Activated naive CD8-positive, alpha-beta T cell treated with anti-CD3 and anti-CD28 coated beads, Interleukin-2, amount 50 U/mL, for 16 hours (primary cell): ENCODE data around the gene PPFIA2.
"Not testable (repeated sequence)": the region's sequence is repeated elsewhere in the genome, so short reads cannot be mapped to it uniquely, and the experiment has no call there.

Source experiments
- DNase-seq: peaks from one replicate; pipeline ENCODE4 v3.0.0-alpha.2; 2020; ENCODE audit warnings: low read depth, low spot score

The PPFIA2 gene

DNA sequence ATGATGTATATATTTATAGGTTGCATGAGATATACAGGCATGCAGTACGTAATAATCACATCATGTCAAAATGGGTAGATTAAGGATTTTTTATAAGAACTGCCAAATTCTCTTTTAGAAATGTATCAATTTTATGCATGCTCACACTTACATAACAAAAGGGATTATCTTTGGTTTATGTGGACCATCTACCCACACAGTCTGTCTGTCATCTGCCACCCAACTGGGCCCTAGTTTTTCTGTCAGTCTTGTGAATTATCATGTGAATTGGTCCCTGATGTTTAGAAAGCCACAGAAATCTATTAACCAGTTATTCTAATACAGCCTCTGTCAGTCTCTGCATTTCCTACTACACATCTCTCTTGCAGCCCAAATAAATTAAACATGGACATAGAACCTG, 547.8 kb downstream of the PPFIA2 start:
- DNase-seq: no peak

DNA sequence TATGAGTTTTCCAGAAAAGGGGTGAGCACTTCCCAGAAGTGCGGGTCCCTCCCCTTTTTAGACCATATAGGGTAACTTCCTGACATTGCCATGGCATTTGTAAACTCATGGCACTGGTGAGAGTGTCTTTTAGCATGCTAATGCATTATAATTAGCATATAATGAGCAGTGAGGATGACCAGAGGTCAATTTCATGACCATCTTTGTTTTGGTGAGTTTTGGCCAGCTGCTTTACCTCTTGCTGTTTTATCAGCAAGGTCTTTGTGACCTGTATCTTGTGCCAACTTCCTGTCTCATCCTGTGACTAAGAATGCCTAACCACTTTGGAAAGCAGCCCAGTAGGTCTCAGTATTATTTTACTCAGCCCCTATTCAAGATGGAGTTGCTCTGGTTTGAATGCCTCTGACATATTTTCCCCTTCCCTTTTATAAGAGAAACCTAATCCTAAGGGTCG, 549.4 kb downstream of the PPFIA2 start:
- DNase-seq: not testable (repeated sequence)

DNA sequence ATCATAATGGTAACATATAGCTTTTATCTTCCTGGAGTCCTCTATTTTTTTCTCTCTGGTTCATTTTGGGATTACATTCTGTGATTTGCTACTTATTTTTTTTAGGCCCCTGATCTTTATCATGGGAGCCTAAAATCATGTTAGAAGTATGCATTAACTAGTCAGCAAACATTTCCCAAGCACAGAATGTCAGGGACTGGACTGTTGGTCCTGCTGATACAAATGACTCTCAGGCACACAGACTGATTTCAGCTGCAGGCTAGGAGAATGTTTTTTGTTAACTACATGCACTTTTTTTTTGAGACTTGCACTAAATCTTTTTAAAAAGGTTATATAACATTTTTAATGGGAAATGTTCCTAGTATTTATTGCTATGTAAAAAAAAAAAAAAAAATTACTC, 550.1 kb downstream of the PPFIA2 start:
- no peak for DNase-seq

DNA sequence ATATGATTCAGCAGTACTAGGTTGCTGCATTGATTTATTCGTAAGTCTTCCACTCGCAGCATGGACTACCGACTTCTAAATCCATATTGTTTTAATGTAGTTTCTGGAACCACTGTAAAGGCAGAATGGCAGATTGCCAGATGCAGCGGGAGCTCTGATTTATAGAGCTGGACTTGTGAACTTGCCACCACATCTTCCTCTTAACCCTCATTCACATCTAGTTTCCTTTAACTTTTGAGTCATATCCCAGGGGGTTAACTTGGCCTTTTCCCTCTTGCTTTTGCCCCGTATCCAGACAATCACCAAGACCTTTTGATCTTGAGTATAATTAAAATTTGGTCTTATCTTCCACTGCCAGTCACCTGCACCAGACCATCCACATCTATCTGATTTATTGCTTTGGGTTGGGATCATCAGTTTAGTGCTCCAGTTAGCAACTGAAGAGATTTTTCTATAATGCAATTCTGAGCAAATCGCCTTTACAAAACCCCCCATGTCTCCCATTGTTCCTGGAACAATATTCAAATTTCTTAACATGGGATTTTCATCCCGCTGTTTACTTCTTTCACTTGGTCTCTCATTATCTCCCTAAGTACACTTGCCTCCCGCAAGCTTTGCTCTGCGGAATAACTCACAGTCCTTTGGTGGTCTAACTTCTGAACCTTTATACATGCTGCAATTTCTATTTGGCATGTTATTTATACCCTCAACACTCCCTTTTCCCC, 550.8 kb downstream of the PPFIA2 start:
- DNase-seq: no peak
